Activated T-cell treated with anti-CD3 and anti-CD28 coated beads, Interleukin-2, amount 50 U/mL, for 72 hours (primary cell): ENCODE measurements around the gene GRHL1. TPM values are rescaled to one million over a fixed set of nuclear protein-coding genes. Genes with fewer than 3 reads are reported as not detected.
"Not testable (repeated sequence)": the region's sequence is repeated elsewhere in the genome, so short reads cannot be mapped to it uniquely, and the experiment has no call there.

ENCODE experiments used
- ATAC-seq, 2 donors: fragments of 150-1000 bp; cut with Tn5 transposase; replicated peaks in 1 of 2; 2 replicates each; pipeline ENCODE4 v1.10.0; 2021; ENCODE audit warnings: moderate library complexity in 2 of 2, mild to moderate bottlenecking in 1 of 2
- DNase-seq, 2 donors: peaks; one replicate each; pipeline ENCODE4 v3.0.0; 2021 to 2022; ENCODE audit warnings: mixed read lengths in 1 of 2
- H3K27ac Mint-ChIP-seq: one replicate; pipeline ENCODE4 v1.8.0; 2022; ENCODE audit warnings: mild to moderate bottlenecking, moderate library complexity, mixed read lengths
- H3K27me3 Mint-ChIP-seq: one replicate; pipeline ENCODE4 v1.8.0; 2022; ENCODE audit warnings: low read depth, mixed read lengths
- H3K36me3 Mint-ChIP-seq, 2 donors: one replicate each; pipeline ENCODE4 v1.8.0; 2022; ENCODE audit warnings: mixed read lengths in 2 of 2, mild to moderate bottlenecking in 1 of 2; ENCODE audit not compliant: insufficient read depth in 2 of 2
- H3K4me1 Mint-ChIP-seq: one replicate; pipeline ENCODE4 v1.8.0; 2022; ENCODE audit warnings: low read depth, mixed read lengths
- H3K4me3 Mint-ChIP-seq, 2 donors: one replicate each; pipeline ENCODE4 v1.8.0; 2022; ENCODE audit warnings: mild to moderate bottlenecking in 2 of 2, mixed read lengths in 2 of 2, moderate library complexity in 2 of 2
- H3K9me3 Mint-ChIP-seq, 2 donors: one replicate each; pipeline ENCODE4 v1.8.0; 2022; ENCODE audit warnings: mixed read lengths in 2 of 2
- total RNA-seq, 2 donors: library from RNA; stranded (reverse); gene quantifications; one replicate each; pipeline ENCODE4 v1.2.3, GENCODE V29; 2022

Gene GRHL1
- total RNA-seq, 2 donors from 2014 or later, result 0.83 to 1.1 TPM

DNA sequence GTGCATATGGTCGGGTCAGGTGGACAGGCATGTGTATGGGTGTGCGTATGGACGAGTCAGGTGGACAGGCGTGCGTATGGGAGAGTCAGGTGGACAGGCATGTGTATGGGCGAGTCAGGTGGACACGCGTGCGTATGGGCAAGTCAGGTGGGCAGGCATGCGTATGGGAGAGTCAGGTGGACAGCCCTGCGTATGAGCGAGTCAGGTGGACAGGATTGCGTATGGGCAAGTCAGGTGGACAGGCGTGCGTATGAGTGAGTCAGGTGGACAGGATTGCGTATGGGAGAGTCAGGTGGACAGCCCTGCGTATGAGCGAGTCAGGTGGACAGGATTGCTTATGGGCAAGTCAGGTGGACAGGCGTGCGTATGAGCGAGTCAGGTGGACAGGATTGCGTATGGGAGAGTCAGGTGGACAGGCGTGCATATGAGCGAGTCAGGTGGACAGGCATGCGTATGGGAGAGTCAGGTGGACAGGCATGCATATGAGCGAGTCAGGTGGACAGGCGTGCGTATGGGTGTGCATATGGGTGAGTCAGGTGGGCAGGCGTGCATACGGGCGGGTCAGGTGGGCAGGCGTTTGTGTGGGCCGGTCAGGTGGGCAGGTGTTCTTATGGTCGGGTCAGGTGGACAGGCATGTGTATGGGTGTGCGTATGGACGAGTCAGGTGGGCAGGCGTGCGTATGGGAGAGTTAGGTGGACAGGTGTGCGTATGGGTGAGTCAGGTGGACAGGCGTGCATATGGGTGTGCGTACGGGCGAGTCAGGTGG lies 62.3 kb downstream of the GRHL1 start:
- H3K9me3 Mint-ChIP-seq, ATAC-seq: not testable (repeated sequence)

DNA sequence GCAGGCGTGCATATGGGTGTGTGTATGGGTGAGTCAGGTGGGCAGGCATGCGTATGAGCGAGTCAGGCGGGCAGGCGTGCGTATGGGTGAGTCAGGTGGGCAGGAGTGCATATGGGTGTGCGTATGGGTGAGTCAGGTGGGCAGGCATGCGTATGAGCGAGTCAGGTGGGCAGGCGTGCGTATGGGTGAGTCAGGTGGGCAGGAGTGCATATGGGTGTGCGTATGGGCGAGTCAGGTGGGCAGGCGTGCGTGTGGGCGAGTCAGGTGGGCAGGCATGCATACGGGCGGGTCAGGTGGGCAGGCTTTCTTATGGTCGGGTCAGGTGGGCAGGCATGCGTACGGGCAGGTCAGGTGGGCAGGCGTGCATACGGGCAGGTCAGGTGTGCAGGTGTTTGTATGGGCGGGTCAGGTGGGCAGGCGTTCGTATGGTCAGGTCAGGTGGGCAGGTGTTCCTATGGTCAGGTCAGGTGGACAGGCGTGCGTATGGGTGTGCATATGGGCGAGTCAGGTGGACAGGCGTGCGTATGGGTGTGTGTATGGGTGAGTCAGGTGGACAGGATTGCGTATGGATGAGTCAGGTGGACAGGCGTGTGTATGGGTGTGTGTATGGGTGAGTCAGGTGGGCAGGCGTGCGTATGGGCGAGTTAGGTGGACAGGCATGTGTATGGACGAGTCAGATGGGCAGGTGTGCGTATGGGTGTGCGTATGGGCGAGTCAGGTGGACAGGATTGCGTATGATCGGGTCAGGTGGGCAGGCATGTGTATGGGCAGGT lies 63.1 kb downstream of the GRHL1 start:
- Mint-ChIP-seq H3K4me3 (no peak overlapping the region), H3K36me3 (peaks cover 0 to 2% of the 10 kb centered on the region in 2 donors), H3K4me1 (no peaks in the 10 kb centered on the region), H3K27ac (no peak overlapping the region), H3K27me3 (no peaks in the 10 kb centered on the region), H3K9me3 (no peaks in the 10 kb centered on the region)
- DNase-seq (no peak), ATAC-seq (no peak)

More for the DNA sequence above, 62.3 kb downstream of the GRHL1 start:
- not testable (repeated sequence) for DNase-seq, H3K27ac Mint-ChIP-seq, H3K4me1 Mint-ChIP-seq, H3K36me3 Mint-ChIP-seq, H3K27me3 Mint-ChIP-seq, H3K4me3 Mint-ChIP-seq

DNA sequence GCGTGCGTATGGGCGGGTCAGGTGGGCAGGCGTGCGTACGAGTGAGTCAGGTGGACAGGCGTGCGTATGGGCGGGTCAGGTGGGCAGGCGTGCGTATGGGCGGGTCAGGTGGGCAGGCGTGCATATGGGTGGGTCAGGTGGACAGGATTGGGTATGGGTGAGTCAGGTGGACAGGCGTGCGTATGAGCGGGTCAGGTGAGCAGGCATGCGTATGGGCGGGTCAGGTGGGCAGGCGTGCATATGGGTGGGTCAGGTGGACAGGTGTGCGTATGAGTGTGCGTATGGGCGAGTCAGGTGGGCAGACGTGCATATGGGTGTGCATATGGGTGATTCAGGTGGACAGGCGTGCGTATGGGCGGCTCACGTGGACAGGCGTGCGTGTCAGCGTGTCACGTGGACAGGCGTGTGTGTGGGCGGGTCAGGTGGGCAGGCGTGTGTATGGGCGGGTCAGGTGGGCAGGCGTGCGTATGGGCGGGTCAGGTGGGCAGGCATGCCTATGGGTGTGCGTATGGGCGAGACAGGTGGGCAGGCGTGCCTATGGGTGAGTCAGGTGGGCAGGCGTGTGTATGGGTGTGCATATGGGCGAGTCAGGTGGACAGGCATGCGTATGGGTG lies 64.0 kb downstream of the GRHL1 start:
- H3K9me3 Mint-ChIP-seq, H3K4me1 Mint-ChIP-seq: not testable (repeated sequence)

DNA sequence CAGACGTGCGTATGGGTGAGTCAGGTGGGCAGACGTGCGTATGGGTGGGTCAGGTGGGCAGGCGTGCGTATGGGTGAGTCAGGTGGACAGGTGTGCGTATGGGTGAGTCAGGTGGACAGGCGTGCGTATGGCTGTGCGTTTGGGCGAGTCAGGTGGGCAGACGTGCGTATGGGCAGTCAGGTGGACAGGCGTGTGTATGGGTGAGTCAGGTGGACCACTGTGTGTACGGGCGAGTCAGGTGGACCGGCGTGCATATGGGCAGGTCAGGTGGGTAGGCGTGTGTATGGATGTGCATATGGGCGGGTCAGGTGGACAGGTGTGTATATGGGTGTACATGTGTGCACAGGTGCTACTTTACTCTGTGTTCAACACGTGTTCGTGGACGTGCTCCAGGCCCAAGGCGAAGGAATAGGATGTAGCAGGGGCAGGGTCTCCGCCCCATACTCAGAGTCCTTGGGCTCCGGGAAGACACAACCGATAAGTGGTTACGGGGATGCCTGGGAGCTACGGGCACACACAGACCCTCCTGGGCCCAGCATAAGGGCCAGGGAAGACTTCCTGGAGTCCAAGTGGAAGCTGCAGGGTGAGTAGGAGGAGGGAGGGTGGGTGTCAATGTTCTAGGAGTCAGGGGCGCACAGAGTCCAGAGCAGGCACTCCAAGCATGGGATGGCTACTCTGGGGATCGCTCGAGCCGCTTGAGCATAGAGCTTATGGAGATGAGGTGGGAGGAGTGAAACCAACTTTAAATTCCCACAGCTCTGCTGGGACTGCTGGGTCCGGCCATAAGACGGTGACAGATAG lies 64.7 kb downstream of the GRHL1 start:
- no peaks in the 10 kb centered on the region for H3K4me1 Mint-ChIP-seq
- no peak overlapping the region for H3K27ac Mint-ChIP-seq
- ATAC-seq (no peak), DNase-seq (no peak)
- H3K36me3 Mint-ChIP-seq, result peaks cover 0 to 2% of the 10 kb centered on the region in 2 donors
- no peaks in the 10 kb centered on the region for H3K9me3 Mint-ChIP-seq
- no peaks in the 10 kb centered on the region for H3K27me3 Mint-ChIP-seq
- no peak overlapping the region for H3K4me3 Mint-ChIP-seq

More for the DNA sequence above, 64.0 kb downstream of the GRHL1 start:
- not testable (repeated sequence) for H3K36me3 Mint-ChIP-seq, DNase-seq, ATAC-seq, H3K27ac Mint-ChIP-seq, H3K27me3 Mint-ChIP-seq, H3K4me3 Mint-ChIP-seq

DNA sequence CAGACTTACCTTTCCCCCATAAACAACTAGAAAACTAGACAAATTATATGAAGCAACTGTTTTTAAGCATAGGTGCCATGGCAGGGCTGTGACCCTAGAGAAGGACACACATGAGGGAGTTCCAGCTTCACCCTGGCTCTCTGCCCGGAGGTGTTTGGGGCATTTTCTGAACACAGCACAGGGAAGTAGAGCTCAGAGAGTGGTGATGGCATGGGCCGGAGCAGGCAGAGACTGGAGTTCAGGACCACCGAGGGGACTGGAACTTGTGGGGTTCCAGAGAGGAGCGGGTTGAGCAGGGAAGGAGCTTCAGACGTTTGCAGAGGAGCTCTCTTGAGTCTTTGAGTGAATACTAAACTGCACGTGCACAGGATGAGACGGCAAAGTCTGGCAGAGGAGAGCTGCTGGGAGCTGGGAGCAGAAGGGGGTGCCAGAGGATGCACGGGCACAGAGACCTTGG lies 65.3 kb downstream of the GRHL1 start:
- H3K36me3 Mint-ChIP-seq, result peaks cover 0 to 2% of the 10 kb centered on the region in 2 donors
- no peak overlapping the region for H3K4me3 Mint-ChIP-seq
- no peak for ATAC-seq

DNA sequence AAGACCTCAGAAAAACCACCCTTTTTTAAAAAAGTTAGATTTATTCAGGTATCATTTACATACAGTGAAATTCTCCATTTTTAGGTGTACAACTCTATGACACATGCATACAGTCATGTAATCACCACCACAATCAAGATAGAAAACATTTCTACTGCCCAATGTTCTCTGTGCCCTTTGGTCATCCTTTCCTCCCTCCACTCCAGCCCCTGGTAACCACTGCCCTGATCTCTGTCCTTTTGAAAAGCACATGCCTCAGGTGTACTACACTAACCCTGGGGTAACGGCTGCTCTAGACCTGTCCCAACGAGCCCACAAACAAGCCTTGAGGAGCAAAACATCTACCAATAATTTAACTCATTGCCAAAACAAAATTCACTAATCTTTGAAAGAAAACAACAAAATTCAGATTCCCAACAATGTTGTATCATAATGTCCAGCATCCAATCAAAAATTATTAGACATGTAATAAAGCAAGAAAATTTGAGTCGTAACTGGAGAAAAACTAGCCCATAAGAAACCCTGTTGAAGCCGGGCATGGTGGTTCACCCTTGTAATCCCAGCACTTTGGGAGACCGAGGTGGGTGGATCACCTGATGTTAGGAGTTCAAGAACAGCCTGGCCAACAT lies 65.9 kb downstream of the GRHL1 start:
- H3K36me3 Mint-ChIP-seq, result peaks cover 0 to 2% of the 10 kb centered on the region in 2 donors
- DNase-seq (no peak), ATAC-seq (no peak)
- no peaks in the 10 kb centered on the region for H3K4me1 Mint-ChIP-seq
- H3K9me3 Mint-ChIP-seq, result no peaks in the 10 kb centered on the region
- no peak overlapping the region for H3K4me3 Mint-ChIP-seq
- no peak overlapping the region for H3K27ac Mint-ChIP-seq
- no peaks in the 10 kb centered on the region for H3K27me3 Mint-ChIP-seq

More for the DNA sequence above, 65.3 kb downstream of the GRHL1 start:
- H3K4me1 Mint-ChIP-seq, result no peaks in the 10 kb centered on the region
- no peak for DNase-seq
- H3K9me3 Mint-ChIP-seq, result no peaks in the 10 kb centered on the region
- no peak overlapping the region for H3K27ac Mint-ChIP-seq
- H3K27me3 Mint-ChIP-seq, result no peaks in the 10 kb centered on the region

DNA sequence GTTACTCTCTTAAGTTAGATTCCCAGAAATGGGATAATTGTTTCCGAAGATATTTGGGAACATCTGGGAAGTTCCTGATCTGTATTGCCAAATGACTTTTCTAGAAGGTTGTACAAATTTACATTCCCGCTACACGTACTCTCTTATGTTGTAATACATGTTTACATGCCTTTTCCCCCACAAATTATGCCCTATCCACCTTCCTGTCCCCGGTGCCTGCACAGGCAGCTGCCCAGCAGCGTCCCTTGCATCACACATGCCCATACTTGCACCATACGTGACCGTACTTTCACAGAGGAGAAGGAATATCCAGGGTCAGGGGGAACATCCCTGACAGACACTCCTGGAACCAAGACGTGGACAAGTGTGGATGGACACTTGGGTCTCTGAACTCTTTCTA lies 67.7 kb downstream of the GRHL1 start:
- Mint-ChIP-seq H3K27me3 (no peaks in the 10 kb centered on the region), H3K4me1 (no peaks in the 10 kb centered on the region), H3K36me3 (peaks cover 0 to 2% of the 10 kb centered on the region in 2 donors), H3K9me3 (no peaks in the 10 kb centered on the region), H3K4me3 (no peak overlapping the region), H3K27ac (no peak overlapping the region)
- ATAC-seq (no peak), DNase-seq (no peak)

DNA sequence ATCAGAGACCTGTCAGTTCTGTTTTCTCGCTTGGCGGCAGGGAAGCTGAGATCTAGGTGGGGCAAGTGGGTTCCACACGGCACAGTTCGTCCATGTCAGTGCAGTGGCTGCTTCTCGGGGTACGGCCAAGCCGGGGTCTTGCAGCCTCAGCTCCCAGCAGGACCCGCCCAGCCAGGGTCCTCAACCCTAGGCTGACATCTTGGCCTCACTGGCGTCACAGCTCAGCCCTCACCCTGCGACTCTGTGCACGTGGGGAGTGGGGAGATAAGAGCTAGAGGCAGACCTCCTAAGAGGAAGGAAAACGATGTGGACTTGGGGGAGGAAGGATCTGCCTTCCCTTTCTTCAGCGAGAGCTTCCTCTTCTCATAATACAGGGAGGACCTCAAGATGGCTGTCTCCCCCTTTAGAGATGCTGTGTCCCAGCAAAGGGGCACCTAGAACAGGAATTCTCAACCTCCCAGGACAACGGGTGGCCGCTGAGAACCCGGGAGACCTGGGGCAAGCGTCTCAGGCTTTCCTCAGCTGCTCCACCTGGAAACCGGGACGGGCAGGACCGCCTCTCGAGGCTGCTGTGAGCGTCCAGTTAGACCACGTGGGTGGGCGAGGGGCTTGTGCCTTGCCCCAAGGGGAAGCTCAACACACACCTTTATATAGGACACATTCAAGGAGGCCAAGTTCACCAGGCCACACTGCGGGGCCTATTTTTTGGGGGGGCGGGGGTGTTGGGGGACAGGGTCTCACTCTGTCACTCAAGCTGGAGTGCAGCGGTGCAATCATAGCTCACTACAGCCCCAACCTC lies 68.3 kb downstream of the GRHL1 start:
- no peak overlapping the region for H3K27ac Mint-ChIP-seq
- no peaks in the 10 kb centered on the region for H3K9me3 Mint-ChIP-seq
- no peaks in the 10 kb centered on the region for H3K4me1 Mint-ChIP-seq
- ATAC-seq (no peak), DNase-seq (no peak)
- no peak overlapping the region for H3K4me3 Mint-ChIP-seq
- H3K27me3 Mint-ChIP-seq, result no peaks in the 10 kb centered on the region
- peaks cover 0 to 2% of the 10 kb centered on the region in 2 donors for H3K36me3 Mint-ChIP-seq

DNA sequence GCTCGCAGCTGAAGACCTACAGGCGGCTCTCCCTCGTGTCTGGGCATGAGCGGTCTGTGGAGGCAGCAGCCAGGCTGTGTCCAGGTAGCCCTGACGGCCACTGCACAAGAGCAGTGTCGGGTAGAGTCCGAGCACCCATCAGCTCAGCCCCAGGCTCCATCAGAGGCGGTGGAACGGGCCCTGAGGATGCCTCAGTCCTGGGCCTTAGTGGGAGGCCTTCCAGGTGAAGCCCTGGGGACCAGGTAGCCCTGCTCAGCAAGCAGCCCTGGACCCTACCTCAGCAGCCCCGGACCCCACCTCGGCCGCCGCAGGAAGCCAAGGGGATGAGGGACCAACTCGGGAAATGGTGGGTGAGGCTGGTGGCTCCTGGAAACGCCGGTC lies 70.5 kb downstream of the GRHL1 start:
- Mint-ChIP-seq H3K4me1 (no peaks in the 10 kb centered on the region), H3K9me3 (no peaks in the 10 kb centered on the region), H3K4me3 (no peak overlapping the region), H3K27me3 (no peaks in the 10 kb centered on the region), H3K36me3 (peaks cover 0 to 2% of the 10 kb centered on the region in 2 donors), H3K27ac (no peak overlapping the region)
- no peak for DNase-seq
- ATAC-seq, result no peak

DNA sequence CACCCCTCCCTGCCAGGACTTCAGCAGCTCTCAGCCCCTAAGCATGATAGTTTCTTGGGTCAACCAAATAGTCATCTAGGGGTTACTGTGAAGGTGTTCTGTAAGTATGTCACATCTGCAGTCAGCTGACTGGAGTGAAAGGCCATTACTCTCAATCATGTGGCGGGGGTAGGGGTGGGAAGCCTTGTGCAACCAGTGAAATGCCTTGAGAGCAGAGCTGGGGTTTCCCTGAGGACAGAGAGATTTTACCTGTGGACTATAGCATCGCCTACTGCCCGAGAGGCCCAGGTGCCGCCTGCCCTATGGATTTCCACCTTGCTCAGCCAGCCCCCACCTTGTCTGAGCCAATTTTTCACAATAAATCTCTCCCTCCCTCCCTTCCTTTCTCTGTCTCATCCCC lies 71.0 kb downstream of the GRHL1 start:
- H3K36me3 Mint-ChIP-seq, result no peaks in the 10 kb centered on the region
- H3K27me3 Mint-ChIP-seq, result no peaks in the 10 kb centered on the region
- DNase-seq (no peak), ATAC-seq (no peak)
- H3K4me3 Mint-ChIP-seq, result no peak overlapping the region
- no peaks in the 10 kb centered on the region for H3K4me1 Mint-ChIP-seq
- H3K9me3 Mint-ChIP-seq, result no peaks in the 10 kb centered on the region
- no peak overlapping the region for H3K27ac Mint-ChIP-seq

DNA sequence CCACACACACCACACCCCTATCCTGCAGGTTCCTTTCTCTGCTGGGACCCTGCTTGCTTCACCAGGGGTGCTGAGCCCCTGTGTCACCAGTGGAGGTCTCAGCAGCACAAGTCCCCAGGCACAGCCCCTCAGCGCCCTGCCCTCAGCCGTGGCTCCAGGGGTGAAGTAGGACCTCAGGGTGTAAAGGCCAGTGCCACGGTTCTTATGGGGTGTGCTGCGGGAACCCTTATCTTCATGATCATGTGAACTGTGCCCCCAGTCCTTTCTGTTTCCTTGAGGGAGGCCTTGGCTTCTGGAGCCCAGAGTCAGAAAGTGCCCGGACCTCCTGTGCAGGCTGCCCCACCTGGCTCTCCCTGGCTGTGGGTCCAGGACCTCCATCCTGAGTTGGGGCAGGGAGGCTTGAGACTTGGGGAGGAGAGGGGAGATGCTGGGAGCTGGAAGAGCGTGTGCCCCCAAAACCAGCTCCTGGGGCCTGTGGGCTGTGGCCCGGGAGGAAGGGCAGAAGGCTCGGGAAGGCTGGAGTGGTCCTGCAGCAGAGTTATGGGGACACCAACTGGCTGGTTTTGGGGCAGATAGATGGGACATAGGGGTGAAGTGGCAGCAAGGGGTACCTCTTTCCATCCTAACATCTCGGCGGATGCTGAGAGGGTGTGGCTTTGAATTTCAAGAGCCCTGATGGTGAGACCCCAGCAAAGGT lies 71.6 kb downstream of the GRHL1 start:
- no peak for DNase-seq
- no peaks in the 10 kb centered on the region for H3K9me3 Mint-ChIP-seq
- H3K27ac Mint-ChIP-seq, result no peak overlapping the region
- no peaks in the 10 kb centered on the region for H3K4me1 Mint-ChIP-seq
- H3K4me3 Mint-ChIP-seq, result no peak overlapping the region
- no peaks in the 10 kb centered on the region for H3K27me3 Mint-ChIP-seq
- no peak for ATAC-seq
- no peaks in the 10 kb centered on the region for H3K36me3 Mint-ChIP-seq
